ENCODE results near the gene DPYD.

DNA sequence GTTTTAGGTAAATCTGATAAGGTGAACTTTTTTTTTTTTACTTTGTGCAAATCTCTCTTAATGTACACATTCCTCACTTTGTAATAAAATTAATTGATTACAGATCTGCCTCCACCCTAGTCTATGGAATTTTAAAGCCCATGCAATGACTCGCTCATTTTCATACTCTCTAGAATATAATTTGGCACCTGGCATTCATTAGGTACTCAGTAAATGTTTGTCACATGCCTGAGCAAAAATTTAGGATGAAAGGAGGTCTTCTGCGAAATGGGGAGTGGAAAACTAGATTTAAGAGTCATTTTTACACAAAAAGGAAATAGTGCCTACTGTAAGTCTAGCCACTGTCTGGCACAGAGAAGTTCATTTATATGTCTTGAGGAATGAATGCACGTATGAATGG lies 350.1 kb downstream of the DPYD start:
- TF ChIP-seq POLR2A (IDR thresholded peaks at IDR 0.05; ENCODE audit: low read length) (no peak), GATA1 (IDR thresholded peaks at IDR 0.05; ENCODE audit: low read depth, low read length) (no peak)
